ENCODE measurements around the gene PPDPF. TPM values are rescaled to one million over a fixed set of nuclear protein-coding genes. Genes with fewer than 3 reads are reported as not detected.
A peak's percentile ranks its signal among the peaks of the same experiment; 100 is the strongest.

PPDPF gene
- polyA plus RNA-seq, 3 donors = 13.4 to 39.9 (median 26.1) TPM

DNA sequence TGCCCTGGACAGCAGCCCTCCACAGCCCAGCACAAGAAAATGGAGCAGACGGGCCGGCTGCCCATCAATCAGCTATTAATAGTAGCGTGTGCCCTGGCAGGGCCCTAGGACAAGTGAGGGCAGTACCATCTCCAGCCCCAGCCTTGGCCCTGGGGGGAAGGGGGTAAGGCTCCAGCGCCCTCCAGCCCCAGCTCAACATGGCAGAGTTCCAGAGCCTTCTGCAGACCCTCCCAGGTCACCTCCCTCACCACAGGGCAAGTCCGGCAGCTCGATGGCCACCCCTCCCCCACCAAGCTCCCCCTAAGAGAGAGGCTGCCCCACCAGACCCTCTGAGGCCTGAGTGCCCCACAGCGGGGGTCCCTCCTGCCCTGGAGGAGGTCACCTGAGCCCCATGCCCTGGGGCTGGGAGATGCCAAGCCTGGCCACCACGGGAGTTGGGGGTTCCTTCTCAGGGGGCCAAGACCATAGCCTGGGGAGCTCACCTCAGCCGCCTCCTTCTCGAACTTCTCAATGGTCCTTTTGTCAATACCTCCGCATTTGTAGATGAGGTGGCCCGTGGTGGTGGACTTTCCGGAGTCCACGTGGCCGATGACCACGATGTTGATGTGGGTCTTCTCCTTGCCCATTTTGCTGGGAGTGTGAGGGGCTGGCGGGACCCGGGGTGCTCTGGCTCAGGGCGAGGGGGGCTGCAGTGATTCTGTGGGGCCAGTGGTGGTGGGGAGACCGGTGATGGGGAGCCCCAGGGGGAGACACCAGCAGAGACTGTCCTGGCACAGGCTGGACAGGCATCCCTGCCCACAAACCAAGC, 23.2 kb upstream of the PPDPF start:
- H3K36me3 Mint-ChIP-seq = no peaks in the 10 kb centered on the region
- DNase-seq = no peak
- H2AFZ ChIP-seq (ENCODE audit: insufficient read depth, low read depth, low read length, poor library complexity, severe bottlenecking) = no peak overlapping the region
- peak overlapping the region in 1 of 7 donors; percentile 31 for H3K27ac Mint-ChIP-seq
- H4K20me1 ChIP-seq (ENCODE audit: insufficient read depth, low read length) = no peaks in the 10 kb centered on the region
- H3K27ac ChIP-seq (ENCODE audit: low read depth in 1 of 2, low read length in 2 of 2) = no peak overlapping the region
- intact Hi-C loops (cut with micrococcal nuclease) = loop anchor here (2.0 kb wide), 2 partner anchors 473 to 475 kb away; no protein-coding TSS in a partner anchor
- peaks cover 39 to 69% (median 46%) of the 10 kb centered on the region in 3 donors for H3K27me3 Mint-ChIP-seq (ENCODE audit: low read depth in 3 of 3)
- no peak overlapping the region for H3K4me3 ChIP-seq (replicated peaks in 1 of 3; ENCODE audit: low read depth in 2 of 3, low read length in 3 of 3)
- no peak overlapping the region for H3K4me2 ChIP-seq (replicated peaks; ENCODE audit: extremely low read depth, low read length, poor library complexity, severe bottlenecking)
- peaks cover 0 to 5% of the 10 kb centered on the region in 2 donors for H3K9me3 ChIP-seq (replicated peaks in 1 of 2; ENCODE audit: control insufficient read depth in 1 of 2, insufficient read depth in 1 of 2, low read length in 2 of 2)
- TF ChIP-seq CTCF (IDR thresholded peaks at IDR 0.05) = no peak
- no peaks in the 10 kb centered on the region for H3K79me2 ChIP-seq (ENCODE audit: insufficient read depth, low read length)
- peaks cover 8 to 20% of the 10 kb centered on the region in 2 donors for H3K4me1 ChIP-seq (ENCODE audit: control insufficient read depth in 1 of 2, insufficient read depth in 2 of 2, low read length in 2 of 2)
- H3K9ac ChIP-seq (ENCODE audit: insufficient read depth, low read length, poor library complexity, severe bottlenecking) = no peak overlapping the region
- H3K4me3 Mint-ChIP-seq = peak overlapping the region in 1 of 2 donors; percentile 73
- peaks cover 0 to 5% (median under 1%) of the 10 kb centered on the region in 7 donors for H3K9me3 Mint-ChIP-seq
- H3K27me3 ChIP-seq (ENCODE audit: control insufficient read depth in 2 of 2, insufficient read depth in 2 of 2, low read length in 2 of 2) = peaks cover 9 to 39% of the 10 kb centered on the region in 2 donors
- WGBS (ENCODE audit: insufficient coverage) = 89% methylated on average over 9 of the region's 20 CpGs
- H3K36me3 ChIP-seq (replicated peaks in 1 of 2; ENCODE audit: control insufficient read depth in 1 of 2, insufficient read depth in 2 of 2, low read length in 2 of 2) = no peaks in the 10 kb centered on the region
- H3K4me1 Mint-ChIP-seq = peaks cover 5% of the 10 kb centered on the region

- no peaks in the 10 kb centered on the region for H4K20me1 ChIP-seq (ENCODE audit: insufficient read depth, low read length)
These were observed 22.3 kb upstream of the PPDPF start for GRCh38 chr20:63497946-63498935.

More at GRCh38 chr20:63497946-63498935, 22.3 kb upstream of the PPDPF start:
- peaks cover 0 to 5% (median 0%) of the 10 kb centered on the region in 7 donors for H3K9me3 Mint-ChIP-seq
- peak; percentile 29 to 62 (median 37) for DNase-seq
- Histone ChIP-seq H3K36me3 (replicated peaks in 1 of 2; ENCODE audit: control insufficient read depth in 1 of 2, insufficient read depth in 2 of 2, low read length in 2 of 2) (no peaks in the 10 kb centered on the region), H3K27me3 (ENCODE audit: control insufficient read depth in 2 of 2, insufficient read depth in 2 of 2, low read length in 2 of 2) (peaks cover 9 to 39% of the 10 kb centered on the region in 2 donors), H3K4me2 (replicated peaks; ENCODE audit: extremely low read depth, low read length, poor library complexity, severe bottlenecking) (peak overlapping the region; percentile 58), H3K4me1 (ENCODE audit: control insufficient read depth in 1 of 2, insufficient read depth in 2 of 2, low read length in 2 of 2) (peaks cover 8 to 20% of the 10 kb centered on the region in 2 donors), H3K27ac (ENCODE audit: low read depth in 1 of 2, low read length in 2 of 2) (no peak overlapping the region), H3K4me3 (replicated peaks in 1 of 3; ENCODE audit: low read depth in 2 of 3, low read length in 3 of 3) (no peak overlapping the region), H3K9ac (ENCODE audit: insufficient read depth, low read length, poor library complexity, severe bottlenecking) (no peak overlapping the region), H3K79me2 (ENCODE audit: insufficient read depth, low read length) (no peaks in the 10 kb centered on the region), H2AFZ (ENCODE audit: insufficient read depth, low read depth, low read length, poor library complexity, severe bottlenecking) (no peak overlapping the region), H3K9me3 (replicated peaks in 1 of 2; ENCODE audit: control insufficient read depth in 1 of 2, insufficient read depth in 1 of 2, low read length in 2 of 2) (peaks cover 0 to 5% of the 10 kb centered on the region in 2 donors)
- peaks cover 5% of the 10 kb centered on the region for H3K4me1 Mint-ChIP-seq
- H3K27me3 Mint-ChIP-seq (ENCODE audit: low read depth in 3 of 3) = peaks cover 39 to 69% (median 47%) of the 10 kb centered on the region in 3 donors
- H3K36me3 Mint-ChIP-seq = no peaks in the 10 kb centered on the region
- intact Hi-C loops (cut with micrococcal nuclease) = loop anchor here (2.0 kb wide), 2 partner anchors 473 to 475 kb away; no protein-coding TSS in a partner anchor
- no peak overlapping the region for H3K27ac Mint-ChIP-seq
- H3K4me3 Mint-ChIP-seq = peak overlapping the region; percentile 27 to 67
- WGBS (ENCODE audit: insufficient coverage) = 6% methylated on average over 46 of the region's 60 CpGs
- no peak for TF ChIP-seq CTCF (IDR thresholded peaks at IDR 0.05)
